ENCODE measurements around the gene SFT2D3. TPM values are rescaled to one million over a fixed set of nuclear protein-coding genes. Genes with fewer than 3 reads are reported as not detected.

The SFT2D3 gene
- total and polyA plus RNA-seq, 2 of the 8 experiments (the other 6 are each of a cell fraction or from before 2014, with no cell fraction given): 7.3 to 10.3 TPM

GRCh38 chr2:127654838-127655175, 46.5 kb upstream of the SFT2D3 start (continued):
- TF ChIP-seq FOSL1 (IDR thresholded peaks at IDR 0.05; ENCODE audit: insufficient read depth, low read depth, low read length): no peak

All from H1 (cell line).